IMR-90 (cell line): ENCODE data around the gene ABHD17A.

Experiments used
- BHLHE40 ChIP-seq: fragments of 150-350 bp; IDR thresholded peaks from 2 replicates; pipeline ENCODE4 v1.6.1; 2016; ENCODE audit warnings: mild to moderate bottlenecking, low read depth, low read length
- CEBPB ChIP-seq: IDR thresholded peaks from 2 replicates; pipeline ENCODE4 v1.6.1; 2012; ENCODE audit warnings: low read depth, low read length, improper control_type of control experiment
- FOS ChIP-seq: fragments of 150-350 bp; IDR thresholded peaks from 2 replicates; pipeline ENCODE4 v1.6.1; 2016; ENCODE audit warnings: low read depth, low read length
- MAZ ChIP-seq: IDR thresholded peaks from 2 replicates; pipeline ENCODE4 v1.6.1; 2012; ENCODE audit warnings: low read depth, mild to moderate bottlenecking, low read length, improper control_type of control experiment, moderate library complexity, borderline replicate concordance
- MXI1 ChIP-seq: IDR thresholded peaks from 2 replicates; pipeline ENCODE4 v1.6.1; 2012; ENCODE audit warnings: low read depth, mild to moderate bottlenecking, low read length, moderate library complexity, borderline replicate concordance
- NFE2L2 ChIP-seq: fragments of 150-350 bp; IDR thresholded peaks from 2 replicates; pipeline ENCODE4 v1.6.1; 2016; ENCODE audit warnings: low read depth, mild to moderate bottlenecking, low read length
- POLR2A ChIP-seq: IDR thresholded peaks from 2 replicates; pipeline ENCODE4 v1.6.1; 2012; ENCODE audit warnings: mild to moderate bottlenecking, low read depth, low read length
- RAD21 ChIP-seq: IDR thresholded peaks from 2 replicates; pipeline ENCODE4 v1.6.1; 2012; ENCODE audit warnings: low read length, improper control_type of control experiment
- RCOR1 ChIP-seq: IDR thresholded peaks from 2 replicates; pipeline ENCODE4 v1.6.1; 2012; ENCODE audit warnings: mild to moderate bottlenecking, low read length, improper control_type of control experiment; ENCODE audit not compliant: insufficient replicate concordance
- RFX5 ChIP-seq: IDR thresholded peaks from 2 replicates; pipeline ENCODE4 v1.8.0; 2012; ENCODE audit warnings: low read depth, mild to moderate bottlenecking, low read length, moderate library complexity
- SMC3 ChIP-seq: fragments of 150-350 bp; IDR thresholded peaks from 2 replicates; pipeline ENCODE4 v1.6.1; 2016; ENCODE audit warnings: low read depth, mild to moderate bottlenecking, antibody characterized with exemption, low read length, moderate library complexity
- TF ChIP-seq, protein P1 (sequence below): conservative IDR thresholded peaks from 2 replicates; pipeline ENCODE4 v1.5.1; 2012; ENCODE audit warnings: mild to moderate bottlenecking, low read depth, low read length, improper control_type of control experiment
- TF ChIP-seq, protein P2 (sequence below): fragments of 150-350 bp; IDR thresholded peaks from 2 replicates; pipeline ENCODE4 v1.6.1; 2016; ENCODE audit warnings: low read depth, mild to moderate bottlenecking, low read length, moderate library complexity, borderline replicate concordance

DNA sequence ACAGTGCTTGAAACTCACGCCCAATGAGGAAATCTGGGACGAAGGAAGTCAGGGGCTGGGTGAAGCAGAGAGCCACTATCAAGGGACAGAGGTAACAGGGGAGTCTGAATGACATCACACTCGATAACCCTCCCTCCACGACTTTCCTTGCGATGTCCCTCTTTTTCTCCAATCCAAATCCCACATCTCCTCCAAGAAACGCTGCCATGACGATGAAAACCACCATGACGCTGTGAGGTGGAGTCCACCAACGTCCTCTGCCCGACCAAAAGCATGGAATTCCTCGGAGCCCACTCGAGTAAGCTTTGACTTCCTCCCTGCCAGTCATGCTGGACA lies 38.0 kb downstream of the ABHD17A start:
- TF ChIP-seq, protein P1, sequence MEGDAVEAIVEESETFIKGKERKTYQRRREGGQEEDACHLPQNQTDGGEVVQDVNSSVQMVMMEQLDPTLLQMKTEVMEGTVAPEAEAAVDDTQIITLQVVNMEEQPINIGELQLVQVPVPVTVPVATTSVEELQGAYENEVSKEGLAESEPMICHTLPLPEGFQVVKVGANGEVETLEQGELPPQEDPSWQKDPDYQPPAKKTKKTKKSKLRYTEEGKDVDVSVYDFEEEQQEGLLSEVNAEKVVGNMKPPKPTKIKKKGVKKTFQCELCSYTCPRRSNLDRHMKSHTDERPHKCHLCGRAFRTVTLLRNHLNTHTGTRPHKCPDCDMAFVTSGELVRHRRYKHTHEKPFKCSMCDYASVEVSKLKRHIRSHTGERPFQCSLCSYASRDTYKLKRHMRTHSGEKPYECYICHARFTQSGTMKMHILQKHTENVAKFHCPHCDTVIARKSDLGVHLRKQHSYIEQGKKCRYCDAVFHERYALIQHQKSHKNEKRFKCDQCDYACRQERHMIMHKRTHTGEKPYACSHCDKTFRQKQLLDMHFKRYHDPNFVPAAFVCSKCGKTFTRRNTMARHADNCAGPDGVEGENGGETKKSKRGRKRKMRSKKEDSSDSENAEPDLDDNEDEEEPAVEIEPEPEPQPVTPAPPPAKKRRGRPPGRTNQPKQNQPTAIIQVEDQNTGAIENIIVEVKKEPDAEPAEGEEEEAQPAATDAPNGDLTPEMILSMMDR = no peak
- TF ChIP-seq RAD21 = no peak
- TF ChIP-seq RFX5 = no peak
- TF ChIP-seq, protein P2, sequence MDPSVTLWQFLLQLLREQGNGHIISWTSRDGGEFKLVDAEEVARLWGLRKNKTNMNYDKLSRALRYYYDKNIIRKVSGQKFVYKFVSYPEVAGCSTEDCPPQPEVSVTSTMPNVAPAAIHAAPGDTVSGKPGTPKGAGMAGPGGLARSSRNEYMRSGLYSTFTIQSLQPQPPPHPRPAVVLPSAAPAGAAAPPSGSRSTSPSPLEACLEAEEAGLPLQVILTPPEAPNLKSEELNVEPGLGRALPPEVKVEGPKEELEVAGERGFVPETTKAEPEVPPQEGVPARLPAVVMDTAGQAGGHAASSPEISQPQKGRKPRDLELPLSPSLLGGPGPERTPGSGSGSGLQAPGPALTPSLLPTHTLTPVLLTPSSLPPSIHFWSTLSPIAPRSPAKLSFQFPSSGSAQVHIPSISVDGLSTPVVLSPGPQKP = no peak
- TF ChIP-seq BHLHE40 = no peak
- no peak for TF ChIP-seq POLR2A
- TF ChIP-seq MAZ = no peak
- TF ChIP-seq RCOR1 = no peak
- TF ChIP-seq SMC3 = no peak
- no peak for TF ChIP-seq NFE2L2
- no peak for TF ChIP-seq FOS
- TF ChIP-seq CEBPB = no peak
- no peak for TF ChIP-seq MXI1
